GM19452 (cell line): ENCODE results near the gene LEFTY1.

ENCODE experiments used
- ATAC-seq: cut with Tn5 transposase; IDR thresholded peaks from one replicate; pipeline ENCODE4 v1.9.1; 2021; ENCODE audit not compliant: unreplicated experiment

The LEFTY1 gene

DNA sequence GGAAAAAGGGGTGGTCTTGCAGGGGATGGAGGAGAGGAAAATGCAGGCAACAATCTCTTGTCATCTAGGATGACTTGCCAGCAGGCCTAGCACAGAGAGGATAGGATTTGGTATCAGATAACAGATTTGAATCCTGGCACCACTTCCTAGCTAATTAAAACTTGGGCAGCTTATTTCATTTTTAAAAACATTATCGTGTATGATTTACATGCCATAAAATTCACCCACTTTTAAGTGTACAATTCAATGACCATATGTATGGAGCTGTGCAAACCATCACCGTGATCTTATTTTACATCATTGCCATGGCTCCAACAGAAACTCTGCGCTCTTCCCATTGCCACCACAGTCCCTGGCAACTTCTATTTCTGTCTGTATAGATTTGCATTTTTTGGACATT, 28.2 kb upstream of the LEFTY1 start:
- ATAC-seq: no peak

DNA sequence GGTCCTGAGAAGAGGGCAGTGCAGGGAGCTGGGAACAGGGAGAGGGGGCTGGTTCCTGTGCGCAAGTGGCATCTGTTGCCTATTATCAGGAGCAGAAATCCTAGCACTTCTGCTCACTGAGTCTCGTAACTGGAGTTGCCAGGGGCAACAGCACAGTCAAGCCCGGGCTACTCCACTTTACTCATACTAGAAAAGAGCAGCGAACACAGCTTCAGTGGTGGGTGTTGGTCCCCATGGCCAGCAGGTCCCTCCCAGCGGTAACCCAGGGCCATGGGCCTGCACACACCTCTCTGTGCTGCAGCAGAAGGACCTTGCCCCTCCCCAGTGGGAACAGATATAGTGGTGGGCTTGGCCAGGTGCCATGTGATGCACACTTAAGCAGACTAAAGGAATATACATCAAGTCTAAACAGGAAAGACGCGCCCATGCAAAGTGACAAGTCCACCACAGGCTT, 26.6 kb upstream of the LEFTY1 start:
- ATAC-seq: no peak

DNA sequence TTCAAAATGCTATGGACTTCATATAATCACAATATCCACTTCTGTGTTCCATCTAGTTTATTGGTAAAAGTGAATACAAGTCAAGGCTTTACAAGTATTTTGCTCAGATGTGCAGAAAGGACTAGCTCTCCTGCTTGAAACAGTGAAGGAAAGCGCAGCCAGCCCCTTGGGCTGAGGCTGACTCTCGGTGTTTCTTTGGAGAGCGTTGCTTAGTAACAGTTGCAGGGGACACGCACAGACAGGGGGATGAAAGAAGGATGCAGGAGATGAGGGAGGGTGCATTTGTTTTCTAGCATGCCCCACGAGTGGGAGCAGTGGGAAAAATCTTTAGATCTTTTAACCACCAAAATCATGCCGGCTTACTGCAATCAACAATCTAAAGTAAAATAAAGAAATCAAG, 26.0 kb upstream of the LEFTY1 start:
- ATAC-seq: no peak

DNA sequence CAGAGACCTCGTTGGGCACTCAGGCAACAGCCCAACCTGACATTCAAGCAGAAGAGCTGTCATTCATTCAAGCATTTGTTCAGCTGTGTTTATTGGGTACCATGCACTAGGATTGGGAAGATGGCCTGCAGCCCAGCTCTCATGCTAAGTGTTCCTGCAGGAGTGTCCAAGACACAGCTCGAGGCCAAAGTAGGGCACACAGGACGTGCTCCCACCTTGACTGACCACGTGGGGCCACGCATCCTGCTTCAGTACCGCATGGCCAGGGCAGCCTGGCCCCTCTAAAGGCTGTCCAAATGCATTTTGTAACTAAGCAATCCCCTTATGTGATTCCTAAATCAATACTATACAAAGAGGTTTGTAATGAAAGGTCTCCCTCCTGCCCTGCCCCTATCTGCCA, 25.4 kb upstream of the LEFTY1 start:
- no peak for ATAC-seq

DNA sequence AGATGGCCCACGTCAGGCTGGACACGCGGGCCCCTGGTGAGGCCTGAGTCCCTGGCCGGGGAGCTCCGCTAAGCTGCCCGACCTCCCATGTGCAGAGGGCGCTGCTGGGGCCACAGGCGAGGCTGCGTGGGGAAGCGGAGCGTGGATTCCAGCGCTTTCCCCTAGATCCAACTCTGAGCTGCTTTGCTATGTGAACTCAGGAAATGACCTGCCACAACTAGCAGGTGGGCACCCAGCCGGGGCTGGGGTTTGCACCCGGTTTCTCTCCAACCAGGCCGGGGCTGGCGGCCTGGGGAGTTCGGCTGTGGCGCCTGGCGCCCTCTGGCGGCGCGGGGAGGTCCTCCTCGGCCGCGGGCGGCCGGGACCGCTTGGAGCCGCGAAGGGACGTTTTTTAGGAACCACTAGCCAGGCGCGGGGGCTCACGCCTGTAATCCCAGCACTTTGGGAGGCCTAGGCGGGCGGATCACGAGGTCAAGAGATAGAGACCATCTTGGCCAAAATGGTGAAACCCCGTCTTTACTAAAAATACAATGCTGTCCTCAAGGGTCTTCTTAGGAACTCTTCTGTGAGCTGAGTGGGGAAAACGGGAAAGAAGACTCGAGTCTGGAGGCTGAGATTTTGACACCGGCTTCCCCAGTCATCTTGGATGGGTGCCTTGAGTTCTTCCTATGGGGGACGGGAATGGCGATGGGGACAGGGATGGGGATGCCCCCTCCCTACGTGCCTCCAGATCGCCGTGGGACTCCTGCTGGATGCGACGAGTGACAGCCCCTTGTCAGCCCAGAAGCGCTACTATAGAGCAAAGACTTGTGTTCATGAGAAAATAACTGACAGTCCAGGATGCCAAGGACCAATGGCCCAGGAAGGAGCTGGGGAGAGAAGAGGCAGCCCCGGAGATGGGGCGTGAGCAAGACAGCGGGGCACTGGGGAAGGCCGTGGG, 22.5 kb upstream of the LEFTY1 start:
- ATAC-seq: peak; percentile 89

DNA sequence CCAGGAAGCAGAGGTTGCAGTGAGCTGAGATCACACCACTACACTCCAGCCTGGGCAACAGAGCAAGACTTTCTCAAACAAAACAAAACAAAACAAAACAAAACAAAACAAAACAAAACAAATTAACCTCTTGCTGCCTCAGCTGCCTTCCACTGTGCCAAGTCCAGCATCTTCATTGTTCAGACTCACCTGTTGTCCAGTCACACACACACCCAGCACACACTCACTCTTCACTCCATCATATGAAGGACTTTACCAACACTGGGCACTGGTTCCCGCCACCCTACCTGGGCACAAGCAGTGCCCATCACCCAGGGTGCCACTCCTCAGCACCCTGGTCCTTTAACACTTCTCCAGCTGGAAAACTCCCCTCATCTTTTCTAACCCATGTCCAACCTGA, 20.5 kb upstream of the LEFTY1 start:
- ATAC-seq: no peak

DNA sequence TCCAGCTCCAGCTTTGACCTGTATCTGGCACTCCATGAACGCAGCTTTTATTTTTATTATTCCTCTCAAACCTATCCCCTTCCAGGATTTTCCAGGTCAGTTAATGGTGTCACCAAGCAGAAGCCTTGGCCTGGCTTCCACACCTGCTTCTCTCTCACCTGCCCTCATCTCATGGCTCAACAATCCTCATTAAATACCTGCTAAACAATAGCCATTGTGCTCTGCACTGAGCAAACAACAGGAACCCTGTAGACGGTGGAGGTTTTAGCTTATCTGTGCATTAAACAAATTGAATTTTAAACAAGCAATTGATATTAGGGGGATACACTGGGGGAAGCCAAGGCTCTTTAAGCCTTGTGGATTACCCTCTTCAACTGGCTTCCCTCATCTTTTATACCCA, 19.8 kb upstream of the LEFTY1 start:
- no peak for ATAC-seq

DNA sequence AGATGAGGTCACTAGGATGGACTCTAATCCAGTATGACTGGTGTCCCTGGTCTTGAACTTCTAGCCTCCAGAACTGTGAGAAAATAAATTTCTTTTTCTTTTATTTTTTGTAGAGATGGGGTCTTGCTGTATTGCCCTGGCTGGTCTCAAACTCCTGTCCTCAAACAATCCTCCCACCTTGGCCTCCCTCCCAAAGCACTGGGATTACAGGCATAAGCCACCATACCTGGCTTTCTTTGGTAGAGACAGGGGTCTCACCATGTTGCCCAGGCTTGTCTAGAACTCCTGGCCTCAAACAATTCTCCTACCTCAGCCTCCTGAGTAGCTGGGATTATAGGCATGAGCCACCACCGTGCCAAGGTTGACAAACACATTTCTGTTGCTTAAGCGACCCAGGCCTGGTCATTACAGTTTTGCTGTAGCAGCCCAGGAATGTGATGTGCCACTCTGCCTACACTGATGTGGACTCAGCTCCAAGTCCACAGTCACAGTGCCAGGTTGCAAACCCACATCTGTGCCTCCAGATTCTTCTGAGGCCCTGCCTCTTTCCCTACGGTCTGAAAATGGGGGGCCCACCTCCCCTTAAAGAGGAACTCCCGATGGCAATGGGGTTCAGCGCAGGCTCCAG, 19.2 kb upstream of the LEFTY1 start:
- ATAC-seq: no peak

DNA sequence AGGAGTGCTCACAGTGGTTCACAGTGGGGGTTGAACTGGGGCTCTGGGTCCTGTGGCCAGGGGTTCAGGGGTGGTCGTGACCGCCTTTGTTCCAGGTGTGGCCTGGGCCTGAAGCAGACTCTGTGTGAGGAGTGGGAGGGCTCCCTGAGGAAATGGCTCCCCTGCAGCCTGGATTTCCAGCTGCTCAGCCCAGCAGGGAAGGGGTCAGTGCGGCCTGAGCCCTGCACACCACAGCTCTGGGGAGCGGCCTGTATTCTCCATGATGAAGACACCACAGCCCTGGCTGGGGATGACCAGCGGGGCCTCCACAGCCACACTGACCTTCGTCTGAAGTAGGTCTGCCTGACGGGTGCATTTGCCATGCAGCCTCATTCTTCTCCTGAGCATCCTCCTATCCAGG, 18.4 kb upstream of the LEFTY1 start:
- no peak for ATAC-seq

DNA sequence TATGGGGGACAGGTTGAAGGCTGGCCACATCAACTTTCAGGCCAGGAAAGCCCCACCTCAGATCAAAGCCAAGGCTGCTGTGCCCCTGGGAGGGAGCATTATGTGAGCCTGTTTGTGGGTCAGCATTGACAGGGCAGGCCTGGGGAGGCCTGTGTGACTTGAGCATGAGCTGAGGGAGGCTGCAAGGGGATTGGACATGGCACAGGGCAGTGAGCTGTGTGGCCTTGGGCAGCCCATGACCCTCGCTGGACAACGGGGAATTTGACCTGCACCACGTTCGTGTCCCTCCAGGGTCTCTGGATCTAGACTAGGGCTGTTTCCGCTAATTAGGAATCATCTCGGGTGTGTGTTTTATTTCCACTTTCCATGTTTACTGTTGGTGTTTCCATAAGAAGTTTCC, 17.5 kb upstream of the LEFTY1 start:
- no peak for ATAC-seq

DNA sequence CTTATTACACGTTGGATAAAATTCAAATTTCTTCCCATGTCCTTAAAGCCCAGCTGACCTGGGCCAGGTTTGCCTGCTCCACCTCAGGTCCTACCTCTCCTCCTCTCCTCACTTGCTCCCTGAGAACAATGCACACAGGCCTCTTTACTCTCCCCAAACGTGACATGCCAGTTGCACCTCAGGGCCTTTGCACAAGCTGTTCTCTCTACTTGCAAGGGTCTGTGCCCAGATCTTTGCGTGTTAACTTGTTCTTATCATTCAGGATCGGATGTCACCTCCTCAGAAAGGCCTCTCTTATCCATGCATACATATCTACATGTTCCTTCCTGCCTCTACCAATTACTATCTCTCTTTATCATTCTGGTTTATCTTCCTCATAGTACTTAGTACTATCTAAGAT, 14.7 kb upstream of the LEFTY1 start:
- ATAC-seq: no peak

DNA sequence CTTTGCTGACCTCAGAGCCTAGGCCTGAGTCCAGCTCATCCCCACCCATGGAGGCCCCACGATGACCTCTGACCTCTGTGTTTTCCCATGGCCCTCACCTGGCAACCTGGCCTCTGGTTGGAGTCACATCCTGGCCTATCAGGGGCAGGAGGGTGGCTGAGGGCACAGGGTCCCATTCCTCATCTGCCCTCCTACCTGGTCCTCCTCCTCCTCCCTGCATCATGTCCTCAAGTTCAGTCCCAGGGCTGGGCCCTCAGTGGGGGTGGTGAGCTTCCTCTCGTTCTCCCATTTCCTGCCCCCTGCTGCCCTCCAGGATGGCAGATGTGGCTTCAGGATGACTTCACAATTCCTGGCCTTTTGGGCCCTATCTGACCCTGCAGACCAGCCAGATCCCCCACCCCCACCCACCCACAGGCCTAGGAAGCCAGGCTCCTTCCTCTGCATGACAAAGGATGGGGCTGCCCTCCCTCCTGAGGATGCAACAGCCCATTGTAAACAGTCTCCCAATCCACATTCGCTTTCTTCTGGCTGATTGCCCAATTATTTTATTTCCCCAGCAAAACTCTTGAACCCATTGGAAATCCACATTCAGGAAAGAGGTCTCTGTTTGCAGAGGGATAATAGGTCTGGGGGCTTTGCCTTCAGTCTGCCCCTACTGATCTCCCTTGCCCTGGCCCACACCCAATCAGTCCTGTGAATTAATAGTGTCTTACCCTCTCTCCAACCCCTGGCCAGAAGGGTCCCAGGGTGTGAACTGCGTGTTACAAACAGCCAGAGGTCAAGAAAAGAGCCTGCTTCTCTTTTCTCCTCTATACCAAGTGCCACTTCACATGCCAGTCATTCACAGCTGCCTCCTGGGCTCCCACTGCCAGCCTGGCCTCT, 10.3 kb upstream of the LEFTY1 start:
- ATAC-seq: no peak

DNA sequence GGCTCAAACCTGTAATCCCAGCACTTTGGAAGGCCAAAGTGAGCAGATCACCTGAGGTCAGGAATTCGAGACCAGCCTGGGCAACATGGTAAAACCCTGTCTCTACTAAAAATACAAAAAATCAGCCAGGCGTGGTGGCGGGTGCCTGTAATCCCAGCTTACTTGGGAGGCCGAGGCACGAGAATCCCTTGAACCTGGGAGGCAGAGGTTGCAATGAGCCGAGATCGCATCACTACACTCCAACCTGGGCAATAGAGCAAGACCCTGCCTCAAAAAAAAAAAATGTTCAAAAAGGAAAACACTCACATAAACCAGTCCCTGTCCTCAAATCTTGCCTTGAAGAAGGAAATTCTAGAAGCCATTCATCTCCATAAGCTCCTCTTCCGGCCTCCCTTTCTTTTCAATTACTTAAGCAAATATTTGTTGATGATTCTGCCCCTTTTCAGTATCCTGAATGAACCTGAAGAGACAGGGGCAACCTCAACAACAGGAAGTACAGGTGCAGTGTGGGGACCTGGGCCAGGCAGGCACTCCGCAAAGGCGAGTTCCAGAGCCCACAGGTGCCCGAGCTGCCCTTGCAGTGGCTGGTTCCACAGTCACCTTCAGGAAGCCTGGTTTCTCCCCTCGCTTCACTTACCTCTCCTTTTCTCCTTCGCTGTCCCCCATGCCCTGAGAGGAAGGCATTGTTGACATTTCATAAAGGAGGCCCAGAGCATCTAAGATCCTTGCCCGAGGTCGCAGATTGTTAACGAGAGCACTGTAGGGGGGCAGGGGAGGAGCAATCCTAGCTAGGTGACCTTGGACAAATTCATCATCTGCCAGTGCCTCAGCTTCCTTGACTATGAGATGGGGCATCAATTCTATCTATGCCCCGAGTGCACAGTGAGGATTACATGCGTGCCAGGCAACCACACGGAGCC, 8.9 kb upstream of the LEFTY1 start:
- ATAC-seq: no peak

DNA sequence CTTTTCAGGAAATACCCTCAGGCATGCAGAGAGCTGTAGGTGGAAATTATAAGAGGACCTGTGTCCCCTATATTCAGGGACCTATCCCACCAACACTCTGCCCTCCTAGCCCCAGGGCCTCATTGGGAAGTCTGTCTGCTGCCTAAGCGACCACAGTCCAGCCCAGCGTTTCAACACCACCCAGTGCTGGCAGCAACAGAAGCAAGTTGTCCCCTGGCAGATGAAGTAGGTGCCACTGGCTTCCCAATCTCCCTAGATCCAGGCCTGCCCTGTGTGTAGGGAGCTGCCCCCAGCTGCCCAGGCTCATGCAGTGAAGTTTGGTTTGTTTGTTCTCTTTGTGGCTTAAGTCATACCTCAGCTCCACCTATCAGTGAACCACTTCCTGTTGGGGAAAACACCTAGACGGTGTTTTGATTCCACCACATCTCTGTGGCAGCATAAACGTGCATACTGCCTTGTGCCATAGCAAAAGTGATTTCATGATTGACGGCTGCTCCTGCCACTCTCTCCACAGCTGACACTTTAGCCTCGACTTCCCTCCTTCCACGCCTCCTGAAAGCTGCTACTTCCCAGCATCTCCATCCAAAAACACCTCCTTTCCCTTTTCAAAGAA, 8.1 kb upstream of the LEFTY1 start:
- ATAC-seq: peak; percentile 100

DNA sequence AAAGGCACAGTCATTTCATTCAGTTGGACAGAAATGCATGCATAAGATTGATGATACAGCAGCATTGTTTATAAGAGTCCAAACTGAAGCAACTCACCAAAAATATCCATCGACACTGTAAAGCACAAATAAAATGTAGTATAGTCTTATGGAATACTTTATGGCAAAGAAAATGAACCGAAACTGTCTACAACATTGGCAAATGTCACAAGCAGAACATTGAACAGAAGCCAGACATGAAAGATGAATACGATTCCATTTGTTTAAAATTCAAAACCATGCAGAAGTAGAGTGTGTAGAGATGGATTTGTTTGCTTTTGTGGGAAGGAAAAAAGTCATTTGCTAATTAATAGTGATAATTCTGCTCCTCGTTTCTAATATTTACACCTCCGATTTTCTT, 7.5 kb upstream of the LEFTY1 start:
- no peak for ATAC-seq

DNA sequence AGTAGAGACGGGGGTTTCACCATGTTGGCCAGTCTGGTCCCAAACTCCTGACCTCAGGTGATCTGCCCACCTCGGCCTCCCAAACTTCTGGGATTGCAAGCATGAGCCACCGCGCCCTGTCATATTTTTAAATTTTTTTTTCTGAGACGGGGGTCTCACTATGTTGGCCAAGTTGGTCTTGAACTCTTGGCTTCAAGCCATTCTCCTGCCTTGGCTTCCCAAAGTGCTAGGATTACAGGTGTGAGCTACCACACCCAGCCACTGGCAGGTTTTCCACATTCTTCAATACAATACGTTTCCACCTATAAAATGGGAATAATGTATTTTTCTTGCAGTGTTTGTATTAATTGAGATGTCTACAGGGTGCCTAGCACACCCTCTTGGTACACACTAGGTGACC, 3.4 kb upstream of the LEFTY1 start:
- ATAC-seq: no peak

DNA sequence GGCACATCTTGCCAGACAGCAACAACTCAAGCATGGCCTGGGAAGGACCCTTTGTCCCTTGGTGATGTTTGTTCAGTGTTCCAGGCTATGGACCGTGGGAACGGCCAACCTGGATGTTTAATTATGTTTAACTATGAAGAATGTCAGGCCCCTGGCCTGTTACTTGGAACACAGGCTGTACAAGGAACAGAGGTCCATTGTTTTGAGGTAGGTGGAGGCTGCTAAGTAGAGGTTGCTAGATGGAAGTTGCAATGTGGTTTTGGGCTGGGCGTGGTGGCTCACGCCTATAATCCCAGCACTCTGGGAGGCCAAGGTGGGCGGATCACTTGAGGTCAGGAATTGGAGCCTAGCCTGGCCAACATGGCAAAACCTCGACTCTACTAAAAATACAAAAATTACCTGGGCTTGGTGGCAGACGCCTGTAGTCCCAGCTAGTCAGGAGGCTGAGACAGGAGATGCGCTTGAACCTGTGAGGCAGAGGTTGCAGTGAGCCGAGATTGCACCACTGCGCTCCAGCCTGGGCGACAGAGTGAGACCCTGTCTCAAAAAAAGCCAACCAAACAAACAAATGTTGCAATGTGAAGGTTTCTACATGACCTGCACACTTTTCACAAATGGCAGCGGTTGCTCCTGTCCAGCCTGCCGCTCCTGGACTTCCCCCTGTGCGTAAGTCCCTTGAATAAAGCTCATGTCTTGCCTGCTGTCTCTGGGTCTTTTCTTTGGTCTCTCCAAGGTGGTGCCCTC, 2.5 kb upstream of the LEFTY1 start:
- ATAC-seq: no peak

DNA sequence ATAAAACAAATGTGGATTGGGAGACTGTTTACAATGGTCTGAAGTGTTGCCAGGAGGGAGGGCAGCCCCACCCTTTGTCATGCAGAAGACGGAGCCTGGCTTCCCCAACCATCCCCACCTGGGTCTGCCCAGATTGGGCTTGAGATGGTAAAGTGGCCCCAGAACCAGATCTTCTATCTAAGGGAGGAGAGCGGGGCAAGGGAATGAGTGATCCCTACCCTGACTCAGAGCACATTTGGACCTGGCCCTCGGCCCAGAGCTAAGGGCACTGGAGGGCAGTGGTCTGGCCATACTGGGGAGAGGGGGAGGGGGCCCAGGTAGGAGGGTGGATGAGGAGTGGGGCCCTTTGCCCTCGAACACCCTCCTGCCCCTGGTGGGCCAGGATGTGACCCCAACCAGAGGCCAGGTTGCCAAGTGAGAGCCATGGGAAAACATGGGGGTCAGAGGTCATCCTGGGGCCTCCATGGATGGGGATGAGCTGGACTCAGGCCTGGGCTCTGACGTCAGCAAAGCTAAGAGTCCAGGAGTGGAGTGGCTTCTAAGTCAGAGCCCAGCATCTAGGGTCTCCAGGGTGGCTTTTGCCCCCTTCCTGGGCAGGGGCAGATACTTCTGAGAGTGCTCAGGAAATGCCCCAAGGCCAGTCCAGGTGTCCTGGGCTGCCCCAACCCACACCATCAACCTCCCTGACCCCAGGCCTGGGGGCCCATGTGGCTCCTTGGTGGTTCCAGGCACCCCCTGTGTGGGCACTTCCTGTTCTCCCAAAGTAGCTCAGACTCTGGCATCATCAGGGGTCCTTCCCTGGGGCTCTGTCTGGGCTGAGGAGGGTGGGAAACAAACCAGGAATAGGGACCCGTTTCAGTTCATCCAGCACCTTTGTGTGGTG, 1.6 kb upstream of the LEFTY1 start:
- no peak for ATAC-seq
